GM19397 (cell line): Measurements from ENCODE around the gene NTPCR.
A peak's percentile ranks its signal among the peaks of the same experiment; 100 is the strongest.

ENCODE experiments used
- ATAC-seq: cut with Tn5 transposase; IDR thresholded peaks from one replicate; pipeline ENCODE4 v1.9.1; 2021; ENCODE audit warnings: mild to moderate bottlenecking, moderate library complexity; ENCODE audit not compliant: unreplicated experiment

The NTPCR gene

GRCh38 chr1:232956081-232956480, 5.7 kb downstream of the NTPCR start:
- ATAC-seq, result no peak

GRCh38 chr1:232958067-232958466, 7.7 kb downstream of the NTPCR start:
- ATAC-seq, result no peak

- ATAC-seq, result no peak
Measured at GRCh38 chr1:232962761-232963745, 12.6 kb downstream of the NTPCR start.

GRCh38 chr1:232964601-232965000, 14.2 kb downstream of the NTPCR start:
- no peak for ATAC-seq

- no peak for ATAC-seq
Measured at GRCh38 chr1:232965124-232965911, 14.9 kb downstream of the NTPCR start.

GRCh38 chr1:232965912-232966217, 15.5 kb downstream of the NTPCR start:
- ATAC-seq, result no peak

- no peak for ATAC-seq
Measured at GRCh38 chr1:232966663-232967062, 16.3 kb downstream of the NTPCR start.

- ATAC-seq, result no peak
Measured at GRCh38 chr1:232968391-232968790, 18.0 kb downstream of the NTPCR start.

GRCh38 chr1:232968965-232969364, 18.6 kb downstream of the NTPCR start:
- no peak for ATAC-seq

GRCh38 chr1:232969799-232970198, 19.4 kb downstream of the NTPCR start:
- ATAC-seq, result no peak

GRCh38 chr1:232970508-232970907, 20.1 kb downstream of the NTPCR start:
- ATAC-seq, result no peak

GRCh38 chr1:232973652-232974611, 23.5 kb downstream of the NTPCR start:
- no peak for ATAC-seq

- ATAC-seq, result no peak
Measured at GRCh38 chr1:232974971-232975370, 24.6 kb downstream of the NTPCR start.

GRCh38 chr1:232978091-232978634, 27.8 kb downstream of the NTPCR start:
- peak; percentile 44 for ATAC-seq

- no peak for ATAC-seq
Measured at GRCh38 chr1:232978815-232979214, 28.4 kb downstream of the NTPCR start.

GRCh38 chr1:232979558-232979957, 29.1 kb downstream of the NTPCR start:
- no peak for ATAC-seq

- ATAC-seq, result no peak
Measured at GRCh38 chr1:232980355-232980978, 30.1 kb downstream of the NTPCR start.

GRCh38 chr1:232980986-232981560, 30.7 kb downstream of the NTPCR start:
- no peak for ATAC-seq

- ATAC-seq, result no peak
Measured at GRCh38 chr1:232982238-232982944, 32.0 kb downstream of the NTPCR start.
